GM23338 (cell line): Measurements from ENCODE around the gene DENND1B. TPM values are rescaled to one million over a fixed set of nuclear protein-coding genes. Genes with fewer than 3 reads are reported as not detected.

ENCODE experiments used
- ATAC-seq: fragments of 200-7000 bp; cut with Tn5 transposase; 3 replicates; pipeline ENCODE4 v1.9.1; 2020
- DNase-seq: peaks from one replicate; pipeline ENCODE4 v3.0.0-alpha.2; 2015; ENCODE audit warnings: low spot score
- H2AFZ ChIP-seq: fragments of 200-600 bp; sonication (generic); 2 replicates; pipeline ENCODE4 v1.8.0; 2016; ENCODE audit warnings: antibody characterized with exemption, mild to moderate bottlenecking, moderate library complexity
- H3F3A ChIP-seq: fragments of 200-600 bp; sonication (generic); replicated peaks from 2 replicates; pipeline ENCODE4 v1.8.0; 2017; ENCODE audit warnings: antibody characterized with exemption, mixed run types, low read depth
- H3K27ac ChIP-seq: fragments of 200-600 bp; sonication (generic); 2 replicates; pipeline ENCODE4 v1.6.1; 2016; ENCODE audit warnings: low read depth
- H3K27me3 ChIP-seq: fragments of 200-600 bp; sonication (generic); 2 replicates; pipeline ENCODE4 v1.8.0; 2016; ENCODE audit warnings: mild to moderate bottlenecking, mixed run types, moderate library complexity; ENCODE audit not compliant: insufficient read depth
- H3K36me3 ChIP-seq: fragments of 200-600 bp; sonication (generic); 2 replicates; pipeline ENCODE4 v1.8.0; 2016; ENCODE audit warnings: mild to moderate bottlenecking; ENCODE audit not compliant: insufficient read depth
- H3K4me1 ChIP-seq: fragments of 200-600 bp; sonication (generic); 2 replicates; pipeline ENCODE4 v1.8.0; 2016; ENCODE audit warnings: mild to moderate bottlenecking, moderate library complexity; ENCODE audit not compliant: insufficient read depth
- H3K4me2 ChIP-seq: fragments of 200-600 bp; sonication (generic); 2 replicates; pipeline ENCODE4 v1.7.1; 2017; ENCODE audit warnings: mixed run types
- H3K4me3 ChIP-seq: fragments of 200-600 bp; sonication (generic); 2 replicates; pipeline ENCODE4 v1.6.1; 2016; ENCODE audit warnings: mixed run types
- H3K79me2 ChIP-seq: fragments of 200-600 bp; sonication (generic); replicated peaks from 2 replicates; pipeline ENCODE4 v1.8.0; 2017; ENCODE audit warnings: mild to moderate bottlenecking; ENCODE audit not compliant: insufficient read depth
- H3K9me2 ChIP-seq: fragments of 200-600 bp; sonication (generic); 2 replicates; pipeline ENCODE4 v1.8.0; 2017; ENCODE audit not compliant: insufficient read depth
- H4K20me1 ChIP-seq: fragments of 200-600 bp; sonication (generic); replicated peaks from 2 replicates; pipeline ENCODE4 v1.8.0; 2017; ENCODE audit warnings: mild to moderate bottlenecking; ENCODE audit not compliant: insufficient read depth
- H3K27ac Mint-ChIP-seq: 2 replicates; pipeline ENCODE4 v1.8.0; 2020; ENCODE audit warnings: inconsistent platforms, mild to moderate bottlenecking, moderate library complexity, mixed read lengths
- H3K27me3 Mint-ChIP-seq: 3 replicates; pipeline ENCODE4 v1.8.0; 2022; ENCODE audit warnings: low read depth, mild to moderate bottlenecking, moderate library complexity, mixed read lengths, inconsistent platforms; ENCODE audit not compliant: insufficient read depth, poor library complexity
- H3K36me3 Mint-ChIP-seq: 3 replicates; pipeline ENCODE4 v1.8.0; 2021; ENCODE audit warnings: low read depth, mild to moderate bottlenecking, inconsistent platforms, moderate library complexity, mixed read lengths
- H3K4me1 Mint-ChIP-seq: 3 replicates; pipeline ENCODE4 v1.8.0; 2020; ENCODE audit warnings: mild to moderate bottlenecking, inconsistent platforms, mixed read lengths
- H3K4me3 Mint-ChIP-seq: 3 replicates; pipeline ENCODE4 v1.8.0; 2021; ENCODE audit warnings: moderate library complexity, mild to moderate bottlenecking, inconsistent platforms, mixed read lengths
- H3K9me3 Mint-ChIP-seq: 3 replicates; pipeline ENCODE4 v1.8.0; 2020; ENCODE audit warnings: moderate library complexity, mild to moderate bottlenecking, inconsistent platforms, mixed read lengths
- CREB1 ChIP-seq: fragments of 250-450 bp; sonication (Bioruptor Pico); IDR thresholded peaks from 2 replicates; pipeline ENCODE4 v1.5.0; 2020; ENCODE audit warnings: low read depth, mild to moderate bottlenecking, moderate library complexity
- CTCF ChIP-seq, 2 experiments: fragments of 200-600 bp in 1 of 2; sonication (generic) in 1 of 2; conservative IDR thresholded peaks; 2 replicates each; pipeline versions ENCODE4 v1.5.1 to v1.6.1; 2016 to 2017; ENCODE audit warnings: antibody characterized with exemption in 2 of 2, low read depth in 2 of 2, mild to moderate bottlenecking in 2 of 2, moderate library complexity in 1 of 2
- ETS1 ChIP-seq: IDR thresholded peaks from 2 replicates; pipeline ENCODE4 v1.6.1; 2016; ENCODE audit warnings: antibody characterized with exemption
- EZH2 ChIP-seq: fragments of 200-600 bp; sonication (generic); IDR thresholded peaks from one replicate; pipeline ENCODE4 v1.8.0; 2017; ENCODE audit warnings: antibody characterized with exemption, mild to moderate bottlenecking, low read depth; ENCODE audit not compliant: unreplicated experiment
- EZH2phosphoT487 ChIP-seq: fragments of 200-600 bp; sonication (generic); IDR thresholded peaks from one replicate; pipeline ENCODE4 v1.8.1; 2018; ENCODE audit warnings: antibody characterized with exemption; ENCODE audit not compliant: unreplicated experiment
- JUNB ChIP-seq: IDR thresholded peaks from one replicate; pipeline ENCODE4 v1.6.1; 2016; ENCODE audit warnings: antibody characterized with exemption; ENCODE audit not compliant: unreplicated experiment
- NANOG ChIP-seq: IDR thresholded peaks from 2 replicates; pipeline ENCODE4 v1.6.1; 2016; ENCODE audit warnings: antibody characterized with exemption, borderline replicate concordance
- POLR2AphosphoS5 ChIP-seq: IDR thresholded peaks from 2 replicates; pipeline ENCODE4 v1.6.1; 2016; ENCODE audit warnings: antibody characterized with exemption, low read depth
- REST ChIP-seq: IDR thresholded peaks from one replicate; pipeline ENCODE4 v1.6.1; 2018; ENCODE audit warnings: antibody characterized with exemption; ENCODE audit not compliant: unreplicated experiment
- STAT1 ChIP-seq: IDR thresholded peaks from one replicate; pipeline ENCODE4 v1.6.1; 2016; ENCODE audit warnings: antibody characterized with exemption; ENCODE audit not compliant: unreplicated experiment
- ZNF114 ChIP-seq: fragments of 250-450 bp; sonication (Bioruptor Pico); IDR thresholded peaks from 2 replicates; pipeline ENCODE4 v1.5.0; 2020; ENCODE audit warnings: mild to moderate bottlenecking, moderate library complexity
- ZNF331 ChIP-seq: fragments of 250-450 bp; sonication (Bioruptor Pico); IDR thresholded peaks from 2 replicates; pipeline ENCODE4 v1.5.0; 2020; ENCODE audit warnings: low read depth, mild to moderate bottlenecking, moderate library complexity
- ZNF462 ChIP-seq: fragments of 250-450 bp; sonication (Bioruptor Pico); IDR thresholded peaks from 2 replicates; pipeline ENCODE4 v1.5.0; 2020; ENCODE audit warnings: mild to moderate bottlenecking, moderate library complexity
- polyA plus RNA-seq: library from polyadenylated mRNA; unstranded; fragments of >200 nt; fragmentation: Nextera tagmentation; extraction: Ambion mirVana; gene quantifications from 2 replicates; pipeline ENCODE4 v1.2.1, GENCODE V29; 2016
- total RNA-seq: library from RNA; depleted of rRNA; stranded (reverse); fragments of >200 nt; shearing (Covaris generic); gene quantifications from 2 replicates; pipeline ENCODE4 v1.2.3, GENCODE V29; 2014

The DENND1B gene
- total and polyA plus RNA-seq, 2 experiments from 2014 or later: 4.3 to 5.2 TPM

- Histone ChIP-seq H3K27ac (no peak overlapping the region), H3F3A (no peaks in the 10 kb centered on the region), H2AFZ (no peak overlapping the region), H3K4me1 (peaks cover 10% of the 10 kb centered on the region), H3K79me2 (no peaks in the 10 kb centered on the region), H3K27me3 (no peaks in the 10 kb centered on the region), H3K36me3 (no peaks in the 10 kb centered on the region), H3K9me2 (no peaks in the 10 kb centered on the region), H4K20me1 (no peaks in the 10 kb centered on the region), H3K4me2 (no peak overlapping the region), H3K4me3 (no peak overlapping the region)
- TF ChIP-seq CTCF (conservative IDR thresholded peaks at IDR 0.05; ENCODE audit: low read depth in 2 of 2): no peak
- no peak for TF ChIP-seq NANOG
- TF ChIP-seq ZNF114: no peak
- no peak for TF ChIP-seq STAT1
- no peak for TF ChIP-seq EZH2phosphoT487
- no peak for TF ChIP-seq ETS1
- TF ChIP-seq CREB1: no peak
- TF ChIP-seq ZNF331 (CRISPR knock-in tag): no peak
- TF ChIP-seq REST: no peak
- TF ChIP-seq JUNB: no peak
- no peak for TF ChIP-seq EZH2
- TF ChIP-seq ZNF462: no peak
- TF ChIP-seq POLR2AphosphoS5: no peak
- H3K36me3 Mint-ChIP-seq: no peaks in the 10 kb centered on the region
- no peak overlapping the region for H3K4me3 Mint-ChIP-seq
- DNase-seq: no peak
- no peaks in the 10 kb centered on the region for H3K27me3 Mint-ChIP-seq
- H3K27ac Mint-ChIP-seq: no peak overlapping the region
- H3K4me1 Mint-ChIP-seq: peaks cover 2% of the 10 kb centered on the region; the same call in 1 of the 3 replicates
- ATAC-seq: no peak
- H3K9me3 Mint-ChIP-seq: no peaks in the 10 kb centered on the region
Measured at GRCh38 chr1:197637406-197637805, 137.9 kb downstream of the DENND1B start.
